Chondrocyte (in vitro differentiated cells): ENCODE results near the gene HOTAIR. TPM values are rescaled to one million over a fixed set of nuclear protein-coding genes. Genes with fewer than 3 reads are reported as not detected.
A peak's percentile ranks its signal among the peaks of the same experiment; 100 is the strongest.

Source experiments
- DNase-seq: peaks from one replicate; pipeline ENCODE4 v3.0.0; 2021; ENCODE audit warnings: mixed read lengths, low spot score
- H3K27ac Mint-ChIP-seq: one replicate; pipeline ENCODE4 v1.8.0; 2021; ENCODE audit warnings: mild to moderate bottlenecking, moderate library complexity, mixed read lengths; ENCODE audit not compliant: unreplicated experiment
- H3K27me3 Mint-ChIP-seq: 2 replicates; pipeline ENCODE4 v1.8.0; 2021; ENCODE audit warnings: low read depth, mixed read lengths
- H3K36me3 Mint-ChIP-seq: 2 replicates; pipeline ENCODE4 v1.8.0; 2021; ENCODE audit warnings: low read depth, mixed read lengths
- H3K4me1 Mint-ChIP-seq: 2 replicates; pipeline ENCODE4 v1.8.0; 2021; ENCODE audit warnings: low read depth, mild to moderate bottlenecking, mixed read lengths
- H3K4me3 Mint-ChIP-seq: one replicate; pipeline ENCODE4 v1.8.0; 2021; ENCODE audit warnings: mild to moderate bottlenecking, moderate library complexity, mixed read lengths; ENCODE audit not compliant: unreplicated experiment
- H3K9me3 Mint-ChIP-seq: 2 replicates; pipeline ENCODE4 v1.8.0; 2021; ENCODE audit warnings: low read depth, mixed read lengths
- CTCF ChIP-seq: fragments of 200-600 bp; sonication (generic); IDR thresholded peaks from 2 replicates; pipeline ENCODE4 v1.5.0; 2021; ENCODE audit warnings: antibody characterized with exemption, mild to moderate bottlenecking, moderate library complexity
- total RNA-seq: library from RNA; stranded (reverse); gene quantifications from 3 replicates; pipeline ENCODE4 v1.2.1, GENCODE V29; 2021

HOTAIR gene
- total RNA-seq, 1 donor from 2014 or later, result not detected

GRCh38 chr12:53986686-53987483 lies 12.1 kb upstream of the HOTAIR start:
- no peak for DNase-seq
- Mint-ChIP-seq H3K36me3 (peaks cover 2% of the 10 kb centered on the region), H3K4me1 (no peaks in the 10 kb centered on the region), H3K27me3 (peaks cover 89% of the 10 kb centered on the region), H3K27ac (no peak overlapping the region), H3K9me3 (no peaks in the 10 kb centered on the region), H3K4me3 (no peak overlapping the region)
- no peak for TF ChIP-seq CTCF

- Mint-ChIP-seq H3K4me3 (no peak overlapping the region), H3K36me3 (peaks cover 2% of the 10 kb centered on the region)
Measured at GRCh38 chr12:53985994-53986685, 11.4 kb upstream of the HOTAIR start.

GRCh38 chr12:53985692-53985993 lies 10.9 kb upstream of the HOTAIR start:
- TF ChIP-seq CTCF, result no peak
- Mint-ChIP-seq H3K27me3 (peaks cover 91% of the 10 kb centered on the region), H3K4me1 (no peaks in the 10 kb centered on the region), H3K9me3 (no peaks in the 10 kb centered on the region), H3K27ac (no peak overlapping the region), H3K4me3 (no peak overlapping the region), H3K36me3 (peaks cover 2% of the 10 kb centered on the region)
- DNase-seq, result no peak

More at GRCh38 chr12:53985994-53986685, 11.4 kb upstream of the HOTAIR start:
- TF ChIP-seq CTCF, result no peak
- Mint-ChIP-seq H3K9me3 (no peaks in the 10 kb centered on the region), H3K27me3 (peaks cover 91% of the 10 kb centered on the region), H3K27ac (no peak overlapping the region), H3K4me1 (no peaks in the 10 kb centered on the region)
- no peak for DNase-seq

- H3K27me3 Mint-ChIP-seq, result peaks cover 91% of the 10 kb centered on the region
- H3K4me3 Mint-ChIP-seq, result no peak within 1 kb of the TSS
- H3K27ac Mint-ChIP-seq, result no peak within 1 kb of the TSS
- peaks cover 2% of the 10 kb centered on the region for H3K36me3 Mint-ChIP-seq
- no peak for DNase-seq
- no peaks in the 10 kb centered on the region for H3K9me3 Mint-ChIP-seq
- no peaks in the 10 kb centered on the region for H3K4me1 Mint-ChIP-seq
- peak; percentile 65 for TF ChIP-seq CTCF
Measured at GRCh38 chr12:53984901-53985691, 10.3 kb upstream of the HOTAIR start, which contains the start of gene HOXC10. Gene HOXC10 (plus strand): TSS chr12:53985146. CDS start chr12:53985260, 114 bp downstream.
